Measurements from ENCODE around the gene IARS1. TPM values are rescaled to one million over a fixed set of nuclear protein-coding genes. Genes with fewer than 3 reads are reported as not detected.

IARS1 gene
- total and polyA plus RNA-seq, 2 of the 13 experiments (the other 11 are each of a cell fraction or from before 2014, with no cell fraction given), result 55.9 to 185 TPM

DNA sequence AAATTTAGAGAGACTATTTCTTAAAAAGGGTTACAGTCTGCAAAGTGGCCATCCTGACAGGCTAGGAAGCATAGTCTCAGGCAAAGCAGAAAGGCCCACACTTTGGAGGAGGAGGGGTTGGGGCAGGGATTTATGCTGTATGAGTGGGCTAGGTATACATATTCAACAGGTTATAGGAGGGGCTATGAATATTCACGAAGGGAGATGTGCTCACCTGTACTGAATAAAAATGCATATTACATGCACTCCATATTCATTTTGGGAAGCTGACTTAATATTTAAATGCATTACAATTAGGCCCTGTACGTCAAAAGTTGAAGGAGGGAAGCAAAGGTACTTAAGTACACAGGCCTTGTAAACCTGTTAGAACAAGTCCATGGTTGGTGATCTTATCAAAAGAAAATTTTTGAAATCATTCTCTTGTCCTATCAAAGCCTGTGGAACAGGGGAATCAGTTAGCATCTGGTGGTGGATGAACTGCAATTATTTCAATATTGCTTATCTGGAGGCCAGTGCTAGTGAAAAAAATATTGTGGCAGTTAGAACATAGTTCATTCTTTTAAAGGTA lies 33.9 kb upstream of the IARS1 start:
- no peak for DNase-seq (ENCODE audit: low spot score)
- peaks cover 0 to 9% of the 10 kb centered on the region in 2 experiments; a peak in 2 of 5 replicates for H3K36me3 ChIP-seq (replicated peaks in 1 of 2; ENCODE audit: control insufficient read depth in 1 of 2, insufficient read depth in 2 of 2, low read length in 2 of 2)
- 62% methylated on average over 2 of the region's 2 CpGs for WGBS (ENCODE audit: low lambda C conversion rate)
- peak overlapping the region; percentile 94 for H3K4me2 ChIP-seq (ENCODE audit: low read depth, low read length)
- H3K4me3 ChIP-seq (replicated peaks in 1 of 3; ENCODE audit: insufficient read depth in 1 of 3, low read depth in 2 of 3, low read length in 3 of 3), result no peak overlapping the region
- no peaks in the 10 kb centered on the region for H3K9me3 ChIP-seq (ENCODE audit: low read length)
- no TSS peak for BruUV-seq (replicated peaks)
- in situ Hi-C loops (cut with HindIII; ENCODE audit: extremely low pct_ligation_motif_present, low pct_unique_long_range_greater_than_20kb) (loop anchor here (10.0 kb wide), 1 partner anchor 307 kb away; no protein-coding TSS in a partner anchor), intact Hi-C loops (cut with micrococcal nuclease; ENCODE audit: unreplicated experiment) (loop anchor here (2.0 kb wide), 1 partner anchor 189 kb away; no protein-coding TSS in a partner anchor)
- H3K27me3 ChIP-seq (ENCODE audit: control insufficient read depth in 1 of 2, insufficient read depth in 2 of 2, low read length in 2 of 2), result no peaks in the 10 kb centered on the region; a peak in 1 of 5 replicates
- H3K9ac ChIP-seq (ENCODE audit: insufficient read depth, low read depth, low read length), result no peak overlapping the region; the same call in 1 of the 2 replicates
- no peak for FAIRE-seq
- no peak overlapping the region for H2AFZ ChIP-seq (ENCODE audit: low read length)
- ChIA-PET CTCF (ENCODE audit: low intra/inter-chr PET ratio, low total read pairs) (no interaction called here), POLR2A (no interaction called here)
- no peak for ATAC-seq
- H3K79me2 ChIP-seq (ENCODE audit: insufficient read depth, low read length), result peaks cover 29% of the 10 kb centered on the region
- no peak overlapping the region for H3K27ac ChIP-seq (ENCODE audit: extremely low read length, insufficient read depth, low read length)
- H4K20me1 ChIP-seq (ENCODE audit: insufficient read depth, low read length), result no peaks in the 10 kb centered on the region
- peaks cover 40% of the 10 kb centered on the region for H3K4me1 ChIP-seq (ENCODE audit: insufficient read depth, low read length)
- TF ChIP-seq, protein P1, sequence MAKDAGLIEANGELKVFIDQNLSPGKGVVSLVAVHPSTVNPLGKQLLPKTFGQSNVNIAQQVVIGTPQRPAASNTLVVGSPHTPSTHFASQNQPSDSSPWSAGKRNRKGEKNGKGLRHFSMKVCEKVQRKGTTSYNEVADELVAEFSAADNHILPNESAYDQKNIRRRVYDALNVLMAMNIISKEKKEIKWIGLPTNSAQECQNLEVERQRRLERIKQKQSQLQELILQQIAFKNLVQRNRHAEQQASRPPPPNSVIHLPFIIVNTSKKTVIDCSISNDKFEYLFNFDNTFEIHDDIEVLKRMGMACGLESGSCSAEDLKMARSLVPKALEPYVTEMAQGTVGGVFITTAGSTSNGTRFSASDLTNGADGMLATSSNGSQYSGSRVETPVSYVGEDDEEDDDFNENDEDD (CRISPR knock-in tag; IDR thresholded peaks at IDR 0.05; ENCODE audit: borderline replicate concordance), result no peak
- no peak for TF ChIP-seq FOXM1 (CRISPR knock-in tag; IDR thresholded peaks at IDR 0.05)
- TF ChIP-seq NAIF1 (CRISPR knock-in tag; IDR thresholded peaks at IDR 0.05; ENCODE audit: borderline replicate concordance), result no peak
- TF ChIP-seq, protein P2, sequence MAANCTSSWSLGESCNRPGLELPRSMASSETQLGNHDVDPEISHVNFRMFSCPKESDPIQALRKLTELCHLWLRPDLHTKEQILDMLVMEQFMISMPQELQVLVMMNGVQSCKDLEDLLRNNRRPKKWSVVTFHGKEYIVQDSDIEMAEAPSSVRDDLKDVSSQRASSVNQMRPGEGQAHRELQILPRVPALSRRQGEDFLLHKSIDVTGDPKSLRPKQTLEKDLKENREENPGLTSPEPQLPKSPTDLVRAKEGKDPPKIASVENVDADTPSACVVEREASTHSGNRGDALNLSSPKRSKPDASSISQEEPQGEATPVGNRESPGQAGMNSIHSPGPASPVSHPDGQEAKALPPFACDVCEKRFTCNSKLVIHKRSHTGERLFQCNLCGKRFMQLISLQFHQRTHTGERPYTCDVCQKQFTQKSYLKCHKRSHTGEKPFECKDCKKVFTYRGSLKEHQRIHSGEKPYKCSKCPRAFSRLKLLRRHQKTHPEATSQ (CRISPR knock-in tag; IDR thresholded peaks at IDR 0.05; ENCODE audit: borderline replicate concordance), result no peak
- no peak for TF ChIP-seq MAFF (IDR thresholded peaks at IDR 0.05; ENCODE audit: low read depth, low read length)
- TF ChIP-seq ZNF101 (CRISPR knock-in tag; IDR thresholded peaks at IDR 0.05; ENCODE audit: borderline replicate concordance, low read depth), result no peak
- TF ChIP-seq FLYWCH1 (CRISPR knock-in tag; IDR thresholded peaks at IDR 0.05), result no peak
- no peak for TF ChIP-seq ZNF207 (IDR thresholded peaks at IDR 0.05; ENCODE audit: borderline replicate concordance)
- TF ChIP-seq ZNF557 (CRISPR knock-in tag; IDR thresholded peaks at IDR 0.05), result no peak
- TF ChIP-seq, protein P3, sequence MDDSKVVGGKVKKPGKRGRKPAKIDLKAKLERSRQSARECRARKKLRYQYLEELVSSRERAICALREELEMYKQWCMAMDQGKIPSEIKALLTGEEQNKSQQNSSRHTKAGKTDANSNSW (CRISPR knock-in tag; IDR thresholded peaks at IDR 0.05; ENCODE audit: borderline replicate concordance), result no peak
- TF ChIP-seq GPN1 (CRISPR knock-in tag; IDR thresholded peaks at IDR 0.05; ENCODE audit: borderline replicate concordance), result no peak
- TF ChIP-seq, protein P4, sequence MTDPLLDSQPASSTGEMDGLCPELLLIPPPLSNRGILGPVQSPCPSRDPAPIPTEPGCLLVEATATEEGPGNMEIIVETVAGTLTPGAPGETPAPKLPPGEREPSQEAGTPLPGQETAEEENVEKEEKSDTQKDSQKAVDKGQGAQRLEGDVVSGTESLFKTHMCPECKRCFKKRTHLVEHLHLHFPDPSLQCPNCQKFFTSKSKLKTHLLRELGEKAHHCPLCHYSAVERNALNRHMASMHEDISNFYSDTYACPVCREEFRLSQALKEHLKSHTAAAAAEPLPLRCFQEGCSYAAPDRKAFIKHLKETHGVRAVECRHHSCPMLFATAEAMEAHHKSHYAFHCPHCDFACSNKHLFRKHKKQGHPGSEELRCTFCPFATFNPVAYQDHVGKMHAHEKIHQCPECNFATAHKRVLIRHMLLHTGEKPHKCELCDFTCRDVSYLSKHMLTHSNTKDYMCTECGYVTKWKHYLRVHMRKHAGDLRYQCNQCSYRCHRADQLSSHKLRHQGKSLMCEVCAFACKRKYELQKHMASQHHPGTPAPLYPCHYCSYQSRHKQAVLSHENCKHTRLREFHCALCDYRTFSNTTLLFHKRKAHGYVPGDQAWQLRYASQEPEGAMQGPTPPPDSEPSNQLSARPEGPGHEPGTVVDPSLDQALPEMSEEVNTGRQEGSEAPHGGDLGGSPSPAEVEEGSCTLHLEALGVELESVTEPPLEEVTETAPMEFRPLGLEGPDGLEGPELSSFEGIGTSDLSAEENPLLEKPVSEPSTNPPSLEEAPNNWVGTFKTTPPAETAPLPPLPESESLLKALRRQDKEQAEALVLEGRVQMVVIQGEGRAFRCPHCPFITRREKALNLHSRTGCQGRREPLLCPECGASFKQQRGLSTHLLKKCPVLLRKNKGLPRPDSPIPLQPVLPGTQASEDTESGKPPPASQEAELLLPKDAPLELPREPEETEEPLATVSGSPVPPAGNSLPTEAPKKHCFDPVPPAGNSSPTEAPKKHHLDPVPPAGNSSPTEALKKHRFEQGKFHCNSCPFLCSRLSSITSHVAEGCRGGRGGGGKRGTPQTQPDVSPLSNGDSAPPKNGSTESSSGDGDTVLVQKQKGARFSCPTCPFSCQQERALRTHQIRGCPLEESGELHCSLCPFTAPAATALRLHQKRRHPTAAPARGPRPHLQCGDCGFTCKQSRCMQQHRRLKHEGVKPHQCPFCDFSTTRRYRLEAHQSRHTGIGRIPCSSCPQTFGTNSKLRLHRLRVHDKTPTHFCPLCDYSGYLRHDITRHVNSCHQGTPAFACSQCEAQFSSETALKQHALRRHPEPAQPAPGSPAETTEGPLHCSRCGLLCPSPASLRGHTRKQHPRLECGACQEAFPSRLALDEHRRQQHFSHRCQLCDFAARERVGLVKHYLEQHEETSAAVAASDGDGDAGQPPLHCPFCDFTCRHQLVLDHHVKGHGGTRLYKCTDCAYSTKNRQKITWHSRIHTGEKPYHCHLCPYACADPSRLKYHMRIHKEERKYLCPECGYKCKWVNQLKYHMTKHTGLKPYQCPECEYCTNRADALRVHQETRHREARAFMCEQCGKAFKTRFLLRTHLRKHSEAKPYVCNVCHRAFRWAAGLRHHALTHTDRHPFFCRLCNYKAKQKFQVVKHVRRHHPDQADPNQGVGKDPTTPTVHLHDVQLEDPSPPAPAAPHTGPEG (CRISPR knock-in tag; IDR thresholded peaks at IDR 0.05), result no peak
- TF ChIP-seq ZNF766 (CRISPR knock-in tag; IDR thresholded peaks at IDR 0.05; ENCODE audit: borderline replicate concordance), result no peak
